Brain microvascular endothelial cell (primary cell): ENCODE measurements around the gene TMCO6.

Source experiments
- DNase-seq: peaks from one replicate; pipeline ENCODE4 v3.0.0-alpha.2; 2020
- H3K27ac ChIP-seq: fragments of 250-450 bp; sonication (Bioruptor Pico); 2 replicates; pipeline ENCODE4 v1.5.1; 2020; ENCODE audit warnings: mild to moderate bottlenecking, moderate library complexity
- H3K27me3 ChIP-seq: fragments of 250-450 bp; sonication (Bioruptor Pico); replicated peaks from 2 replicates; pipeline ENCODE4 v1.5.1; 2020; ENCODE audit warnings: mild to moderate bottlenecking
- H3K36me3 ChIP-seq: fragments of 250-450 bp; sonication (Bioruptor Pico); replicated peaks from 2 replicates; pipeline ENCODE4 v1.5.1; 2020; ENCODE audit warnings: mild to moderate bottlenecking
- H3K4me3 ChIP-seq: 2 replicates; pipeline ENCODE4 v1.5.1; 2011; ENCODE audit warnings: low read depth, mild to moderate bottlenecking, control low read depth, low read length, moderate library complexity
- in situ Hi-C: cut with HindIII; loops from 2 replicates; pipeline ENCODE4 v1.10.0; 2017; ENCODE audit warnings: low sequenced_read_pairs, low pct_ligation_motif_present
- TF ChIP-seq, protein P1 (sequence below): IDR thresholded peaks from 2 replicates; pipeline ENCODE4 v1.5.1; 2011; ENCODE audit warnings: low read depth, mild to moderate bottlenecking, moderate library complexity, low read length, control low read depth, inconsistent platforms; ENCODE audit errors: missing control alignments

The TMCO6 gene

DNA sequence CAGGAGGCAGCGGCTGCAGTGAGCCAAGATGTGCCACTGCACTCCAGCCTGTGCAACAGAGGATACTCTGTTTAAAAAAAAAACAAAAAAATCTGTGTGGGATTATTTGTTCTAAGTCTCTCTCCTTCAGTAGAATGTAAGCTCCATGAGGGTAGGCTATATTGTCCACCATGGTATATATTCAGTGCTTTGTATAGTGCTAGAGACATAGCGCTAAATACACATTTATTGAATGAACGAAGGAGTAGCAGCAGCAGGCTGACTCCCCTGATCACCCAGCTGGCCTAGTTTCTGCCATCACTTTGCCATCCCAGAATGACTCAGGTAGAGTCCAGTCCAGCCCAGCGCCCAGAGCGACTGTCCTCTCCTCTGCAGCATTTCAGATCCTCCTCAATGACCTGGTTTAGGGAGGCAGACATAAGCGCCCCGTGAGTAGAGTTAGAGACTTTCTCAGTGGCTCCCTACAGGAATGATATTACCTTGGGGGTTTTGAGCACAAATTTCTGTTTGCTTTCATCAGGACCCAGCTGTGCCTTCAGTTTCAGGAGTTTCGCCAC, 51.2 kb downstream of the TMCO6 start:
- Histone ChIP-seq H3K27ac (peak overlapping the region; percentile 36), H3K36me3 (peaks cover 33% of the 10 kb centered on the region), H3K4me3 (peak overlapping the region; percentile 95), H3K27me3 (no peaks in the 10 kb centered on the region)
- in situ Hi-C loops = no loop called here
- TF ChIP-seq, protein P1, sequence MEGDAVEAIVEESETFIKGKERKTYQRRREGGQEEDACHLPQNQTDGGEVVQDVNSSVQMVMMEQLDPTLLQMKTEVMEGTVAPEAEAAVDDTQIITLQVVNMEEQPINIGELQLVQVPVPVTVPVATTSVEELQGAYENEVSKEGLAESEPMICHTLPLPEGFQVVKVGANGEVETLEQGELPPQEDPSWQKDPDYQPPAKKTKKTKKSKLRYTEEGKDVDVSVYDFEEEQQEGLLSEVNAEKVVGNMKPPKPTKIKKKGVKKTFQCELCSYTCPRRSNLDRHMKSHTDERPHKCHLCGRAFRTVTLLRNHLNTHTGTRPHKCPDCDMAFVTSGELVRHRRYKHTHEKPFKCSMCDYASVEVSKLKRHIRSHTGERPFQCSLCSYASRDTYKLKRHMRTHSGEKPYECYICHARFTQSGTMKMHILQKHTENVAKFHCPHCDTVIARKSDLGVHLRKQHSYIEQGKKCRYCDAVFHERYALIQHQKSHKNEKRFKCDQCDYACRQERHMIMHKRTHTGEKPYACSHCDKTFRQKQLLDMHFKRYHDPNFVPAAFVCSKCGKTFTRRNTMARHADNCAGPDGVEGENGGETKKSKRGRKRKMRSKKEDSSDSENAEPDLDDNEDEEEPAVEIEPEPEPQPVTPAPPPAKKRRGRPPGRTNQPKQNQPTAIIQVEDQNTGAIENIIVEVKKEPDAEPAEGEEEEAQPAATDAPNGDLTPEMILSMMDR = no peak
- no peak for DNase-seq

- Histone ChIP-seq H3K4me3 (peak within 1 kb of the TSS; percentile 95), H3K36me3 (peaks cover 38% of the 10 kb centered on the region), H3K27ac (peak within 1 kb of the TSS; percentile 41), H3K27me3 (no peaks in the 10 kb centered on the region)
- in situ Hi-C loops = no loop called here
- DNase-seq = peak; percentile 93
- TF ChIP-seq, protein P1 = peak; percentile 5
Observed at GRCh38 chr5:140690941-140691924, 52.0 kb downstream of the TMCO6 start, which contains the start of the genes HARS1 and HARS2. TSS of gene HARS1 (minus strand) at chr5:140691370. CDS start at chr5:140691304, 66 bp downstream. TSS of gene HARS2 (plus strand) at chr5:140691455. CDS start at chr5:140691649, 194 bp downstream.

- DNase-seq = no peak
- TF ChIP-seq, protein P1 = no peak
- H3K27me3 ChIP-seq = no peaks in the 10 kb centered on the region
- H3K36me3 ChIP-seq = peaks cover 58% of the 10 kb centered on the region
- H3K27ac ChIP-seq = no peak overlapping the region
- in situ Hi-C loops = no loop called here
- H3K4me3 ChIP-seq = no peak overlapping the region
Observed at GRCh38 chr5:140694276-140694675, 55.0 kb downstream of the TMCO6 start.
